IPS-NIHi11 (cell line): Measurements from ENCODE around the gene CASP3.
"Not testable (repeated sequence)": the region's sequence is repeated elsewhere in the genome, so short reads cannot be mapped to it uniquely, and the experiment has no call there.

ENCODE experiments used
- DNase-seq: peaks from one replicate; pipeline ENCODE4 v3.0.0; 2012; ENCODE audit warnings: mixed read lengths, low spot score

CASP3 gene

DNA sequence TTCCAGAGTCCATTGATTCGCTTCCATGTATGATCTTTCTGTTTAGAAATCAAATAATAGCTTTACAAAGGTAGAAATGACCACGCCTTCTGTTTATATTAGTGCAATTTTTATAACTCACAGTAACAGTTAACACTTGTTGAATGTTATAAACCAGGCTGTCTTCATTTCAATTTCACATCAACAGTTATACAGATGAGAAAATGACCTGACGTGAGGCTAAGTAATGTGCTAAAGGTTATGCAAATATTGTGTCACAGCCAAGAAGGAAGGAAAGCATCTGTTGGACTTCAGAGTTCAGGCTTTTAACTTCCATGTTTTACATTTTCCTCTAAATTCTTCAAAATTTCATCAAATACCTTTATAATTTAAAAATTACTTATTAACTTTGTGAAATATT is 13.9 kb downstream of the CASP3 start:
- no peak for DNase-seq

GRCh38 chr4:184632842-184633241 is 16.4 kb downstream of the CASP3 start:
- no peak for DNase-seq

GRCh38 chr4:184628103-184628502 is 21.1 kb downstream of the CASP3 start:
- no peak for DNase-seq

DNA sequence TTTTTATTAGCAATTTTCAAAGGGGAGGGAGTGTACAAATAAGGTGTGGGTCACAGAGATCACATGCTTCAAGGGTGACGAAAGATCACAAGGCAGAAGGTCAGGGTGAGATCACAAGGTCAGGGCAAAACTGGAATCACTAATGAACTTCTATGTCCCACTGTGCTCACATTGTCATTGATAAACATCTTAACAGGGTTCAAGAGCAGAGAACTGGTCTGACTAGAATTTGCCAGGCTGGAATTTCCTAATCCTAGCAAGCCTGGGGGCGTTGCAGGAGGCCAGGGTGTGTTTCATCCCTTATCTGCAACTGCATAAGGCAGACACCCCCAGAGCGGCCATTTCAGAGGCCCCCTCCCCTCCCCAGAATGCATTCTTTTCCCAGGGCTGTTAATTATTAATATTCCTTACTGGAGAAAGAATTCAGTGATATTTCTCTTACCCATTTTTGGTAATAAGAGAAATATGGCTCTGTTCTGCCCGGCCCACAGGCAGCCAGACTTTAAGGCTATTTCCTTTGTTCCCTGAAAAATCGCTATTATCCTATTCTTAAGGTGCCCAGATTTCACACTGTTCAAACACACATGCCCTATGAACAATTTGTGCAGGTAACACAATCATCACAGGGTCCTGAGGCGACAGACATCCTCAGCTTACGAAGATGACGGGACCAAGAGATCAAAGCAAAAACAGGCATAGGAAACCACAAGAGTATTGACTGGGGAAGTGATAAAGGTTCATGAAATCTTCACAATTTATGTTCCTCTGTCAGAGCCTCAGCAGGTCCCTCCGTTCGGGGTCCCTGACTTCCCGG is 23.3 kb downstream of the CASP3 start:
- not testable (repeated sequence) for DNase-seq

DNA sequence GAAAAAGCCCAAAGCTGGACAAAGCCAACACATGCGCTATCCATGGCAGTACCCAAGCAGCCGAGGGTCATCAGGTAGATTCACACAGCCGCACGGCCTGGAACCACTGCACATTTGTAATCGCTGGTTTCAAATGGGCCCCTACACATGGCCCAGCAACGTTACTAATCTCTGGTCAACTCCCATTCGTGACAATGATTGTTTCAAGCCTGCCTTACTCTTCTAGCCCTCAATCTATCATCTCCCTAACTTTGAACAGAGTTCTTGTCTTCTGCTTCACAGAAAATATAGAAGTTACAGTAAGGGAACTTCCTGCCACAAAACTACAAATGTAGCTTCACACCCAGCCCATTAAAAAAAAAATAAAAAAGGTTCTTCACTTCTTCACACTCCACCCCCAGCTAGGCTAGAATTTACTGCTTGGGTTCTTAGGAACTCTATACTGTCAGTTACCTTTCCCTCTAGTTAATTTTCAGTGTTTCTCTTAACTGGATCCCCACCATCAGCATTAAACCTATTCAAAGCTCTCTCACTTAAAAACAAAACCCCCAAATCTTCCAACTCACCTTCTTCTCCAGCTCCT is 24.2 kb downstream of the CASP3 start:
- DNase-seq = no peak

- DNase-seq = not testable (repeated sequence)
Observed at GRCh38 chr4:184624504-184624903, 24.7 kb downstream of the CASP3 start.

DNA sequence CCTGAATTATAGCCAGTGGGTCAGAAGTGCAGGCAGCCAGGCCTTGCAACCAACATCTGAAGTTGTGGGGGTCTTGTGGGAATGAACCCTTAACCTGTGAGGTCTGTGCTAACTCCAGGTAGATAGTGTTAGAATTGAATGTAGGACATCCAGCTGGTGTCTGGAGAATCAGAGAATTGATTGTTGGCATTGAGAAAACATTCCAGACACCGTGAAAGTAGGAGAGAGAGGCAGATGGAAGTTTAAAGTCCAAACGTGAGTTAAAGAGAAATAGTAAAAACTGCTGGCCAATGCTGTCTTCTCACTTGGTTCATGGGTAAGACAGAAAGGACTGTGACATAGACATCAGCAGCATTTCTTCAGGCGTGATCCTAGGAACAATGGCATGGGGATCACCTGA is 27.7 kb downstream of the CASP3 start:
- no peak for DNase-seq

DNA sequence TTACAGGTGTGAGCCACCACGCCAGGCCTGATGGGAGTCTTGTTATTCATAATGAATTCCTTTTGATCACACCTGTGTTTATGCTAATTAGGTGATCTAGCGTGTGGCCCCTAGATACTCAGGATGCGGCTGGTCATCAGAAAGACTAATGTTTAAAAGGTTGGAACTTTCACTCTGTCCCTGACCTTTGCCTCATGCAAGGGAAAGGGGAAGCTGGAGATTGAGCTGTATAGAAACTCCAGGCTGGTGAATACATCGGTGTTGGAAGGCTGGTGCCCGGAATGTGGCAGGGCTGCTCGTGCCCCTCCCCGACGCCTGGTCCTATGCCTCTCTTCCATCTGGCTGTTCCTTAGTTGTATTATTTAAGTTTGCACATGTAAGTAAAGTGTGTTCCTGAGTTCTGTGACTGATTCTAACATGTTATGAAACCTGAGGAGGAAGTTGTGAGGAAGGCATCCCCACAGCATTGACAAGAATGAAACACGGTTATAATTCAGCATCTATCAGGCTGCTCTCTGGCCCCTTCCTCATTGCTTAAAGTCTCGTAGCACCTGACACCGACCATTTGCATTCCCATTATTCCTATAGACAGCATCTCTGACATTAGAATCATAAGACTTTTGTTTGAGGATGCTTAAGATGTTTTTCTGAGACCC is 28.9 kb downstream of the CASP3 start:
- no peak for DNase-seq

DNA sequence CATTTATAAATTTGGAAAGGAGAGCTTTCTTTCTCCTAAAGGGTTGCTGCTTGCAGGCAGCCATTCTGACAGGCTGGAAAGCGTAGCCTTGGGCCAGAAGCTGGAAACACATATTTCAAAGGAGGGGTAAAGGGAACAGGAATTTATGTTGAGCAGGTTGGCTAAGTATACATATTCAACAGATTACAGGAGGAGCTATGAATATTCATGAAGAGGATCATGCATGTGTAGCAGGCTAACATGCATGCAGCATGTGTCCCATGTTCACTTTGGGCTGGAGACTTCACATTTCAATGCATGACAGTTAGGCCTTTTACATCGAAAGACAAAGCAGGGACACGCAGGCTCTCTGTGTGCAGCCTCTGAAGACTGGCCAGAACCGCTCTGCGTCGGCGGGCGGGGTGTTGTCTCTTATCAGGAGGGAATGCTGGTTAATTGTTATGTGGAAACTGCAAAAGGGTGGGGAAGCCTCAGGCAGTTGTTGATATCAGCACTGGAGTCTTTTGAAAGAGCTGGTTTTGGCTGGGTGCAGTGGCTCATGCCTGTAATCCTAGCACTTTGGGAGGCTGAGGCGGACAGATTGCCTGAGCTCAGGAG is 31.5 kb downstream of the CASP3 start:
- DNase-seq = no peak

- no peak for DNase-seq
Observed at GRCh38 chr4:184616633-184617551, 32.4 kb downstream of the CASP3 start.

GRCh38 chr4:184616168-184616567 is 33.1 kb downstream of the CASP3 start:
- not testable (repeated sequence) for DNase-seq

DNA sequence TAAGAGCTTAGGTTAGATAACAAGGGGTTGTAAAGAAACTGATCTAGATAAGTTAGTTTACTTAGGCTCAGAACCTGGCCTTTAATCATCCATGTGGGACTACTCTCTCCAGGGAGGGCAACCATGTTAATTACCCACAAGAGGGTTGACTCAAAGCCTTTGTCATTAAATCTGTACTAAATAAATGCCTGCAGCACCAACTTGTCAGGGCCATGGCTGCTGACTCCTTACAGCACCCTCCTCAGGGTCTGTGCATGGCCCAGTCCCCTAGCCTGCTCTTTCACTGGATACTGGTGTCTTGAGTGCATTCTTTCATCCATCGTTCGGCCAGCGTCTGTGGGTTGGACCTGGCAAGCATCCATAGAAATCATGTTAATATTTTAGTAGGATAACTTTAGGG is 34.7 kb downstream of the CASP3 start:
- no peak for DNase-seq

DNA sequence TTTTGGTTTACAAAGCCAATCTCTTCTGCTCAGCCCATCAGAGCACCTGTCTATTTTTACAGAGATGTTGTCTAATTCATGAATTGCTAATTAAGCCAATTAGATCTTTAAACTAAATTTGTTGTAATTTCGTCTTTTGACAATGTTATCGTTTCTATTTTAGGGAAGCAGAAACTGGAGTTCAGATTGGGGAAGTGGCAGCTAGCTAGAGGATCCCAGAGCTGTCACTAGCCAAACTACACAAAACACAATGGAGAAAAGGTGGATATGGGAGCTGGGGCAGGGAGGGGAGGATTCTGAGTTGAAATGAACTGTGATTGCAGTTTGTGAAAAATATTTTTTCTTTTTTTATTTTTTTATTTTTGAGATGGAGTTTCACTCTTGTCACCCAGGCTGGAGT is 35.8 kb downstream of the CASP3 start:
- no peak for DNase-seq

GRCh38 chr4:184612074-184612473 is 37.2 kb downstream of the CASP3 start:
- DNase-seq = no peak

DNA sequence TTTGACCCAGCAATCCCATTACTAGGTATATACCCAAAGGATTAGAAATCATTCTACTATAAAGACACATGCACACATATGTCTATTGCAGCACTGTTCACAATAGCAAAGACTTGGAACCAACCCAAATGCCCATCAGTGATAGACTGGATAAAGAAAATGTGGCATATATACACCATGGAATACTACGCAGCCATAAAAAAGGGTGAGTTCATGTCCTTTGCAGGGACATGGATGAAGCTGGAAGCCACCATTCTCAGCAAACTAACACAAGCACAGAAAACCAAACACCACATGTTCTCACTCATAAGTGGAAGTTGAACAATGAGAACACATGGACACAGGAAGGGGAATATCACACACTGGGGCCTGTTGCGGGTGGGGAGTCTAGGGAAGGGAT is 41.8 kb downstream of the CASP3 start:
- not testable (repeated sequence) for DNase-seq

- DNase-seq = not testable (repeated sequence)
Observed at GRCh38 chr4:184602857-184603256, 46.4 kb downstream of the CASP3 start.

DNA sequence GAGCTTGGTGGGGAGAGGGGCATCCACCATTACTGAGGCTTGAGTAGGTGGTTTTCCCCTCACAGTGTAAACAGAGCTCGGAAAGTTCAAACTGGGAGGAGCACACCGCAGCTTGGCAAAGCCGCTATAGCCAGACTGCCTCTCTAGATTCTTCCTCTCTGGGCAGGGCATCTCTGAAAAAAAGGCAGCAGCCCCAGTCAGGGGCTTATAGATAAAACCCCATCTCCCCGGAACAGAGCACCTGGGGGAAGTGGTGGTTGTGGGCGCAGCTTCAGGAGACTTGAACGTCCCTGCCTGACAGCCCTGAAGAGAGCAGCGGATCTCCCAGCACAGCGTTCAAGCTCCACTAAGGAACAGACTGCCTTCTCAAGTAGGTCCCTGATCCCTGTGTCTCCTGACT is 48.3 kb downstream of the CASP3 start:
- DNase-seq = not testable (repeated sequence)

GRCh38 chr4:184599492-184600135 is 49.6 kb downstream of the CASP3 start:
- DNase-seq = no peak

- DNase-seq = no peak
Observed at GRCh38 chr4:184598753-184599491, 50.3 kb downstream of the CASP3 start.

GRCh38 chr4:184596617-184597185 is 52.5 kb downstream of the CASP3 start:
- DNase-seq = no peak
